Neural progenitor cell (in vitro differentiated cells): ENCODE data around the gene GRIK2.

ENCODE experiments used
- CTCF ChIP-seq: fragments of 200-600 bp; sonication (generic); IDR thresholded peaks from 2 replicates; pipeline ENCODE4 v1.5.1; 2017; ENCODE audit warnings: antibody characterized with exemption, mild to moderate bottlenecking
- EZH2 ChIP-seq: fragments of 200-600 bp; sonication (generic); IDR thresholded peaks from 2 replicates; pipeline ENCODE4 v1.6.1; 2017; ENCODE audit warnings: antibody characterized with exemption, mild to moderate bottlenecking, moderate library complexity

DNA sequence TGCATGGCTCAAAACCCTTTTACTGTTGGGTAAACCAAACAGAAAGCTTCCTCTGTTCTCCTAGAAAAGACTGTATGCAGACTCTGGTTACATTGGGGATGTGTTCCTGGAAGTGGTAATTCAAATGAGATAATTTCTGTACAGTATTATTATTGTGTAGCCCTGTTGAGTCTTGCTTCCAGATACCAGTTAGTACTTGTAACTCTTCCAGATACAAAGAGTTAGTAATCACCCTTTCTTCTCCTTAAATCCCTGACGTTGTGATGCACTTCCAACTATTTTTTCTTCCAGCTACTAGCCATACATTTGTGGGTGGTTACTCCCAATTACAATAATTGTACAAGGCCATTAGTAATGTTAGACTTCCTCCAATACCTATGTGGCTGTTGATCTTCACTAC is 42.3 kb upstream of the GRIK2 start:
- TF ChIP-seq CTCF (no peak), EZH2 (no peak)
